Fibroblast of lung (primary cell): Measurements from ENCODE around the gene SKIC3. TPM values are rescaled to one million over a fixed set of nuclear protein-coding genes. Genes with fewer than 3 reads are reported as not detected.
A peak's percentile ranks its signal among the peaks of the same experiment; 100 is the strongest.

ENCODE experiments used
- DNase-seq, 2 donors: peaks; one replicate each; pipeline versions ENCODE4 v3.0.0 to v3.0.0-alpha.2; 2010; ENCODE audit warnings: low read depth in 2 of 2
- H2AFZ ChIP-seq: 2 replicates; pipeline ENCODE4 v1.5.1; 2012; ENCODE audit warnings: low read length, control low read depth, inconsistent platforms
- H3K27ac ChIP-seq: 2 replicates; pipeline ENCODE4 v1.5.1; 2011; ENCODE audit warnings: low read length, control low read depth; ENCODE audit not compliant: insufficient read depth
- H3K27me3 ChIP-seq: 2 replicates; pipeline ENCODE4 v1.5.1; 2011; ENCODE audit warnings: mild to moderate bottlenecking, low read length; ENCODE audit not compliant: control insufficient read depth, insufficient read depth
- H3K36me3 ChIP-seq: 2 replicates; pipeline ENCODE4 v1.5.1; 2011; ENCODE audit warnings: low read length; ENCODE audit not compliant: control insufficient read depth, insufficient read depth
- H3K4me1 ChIP-seq: 2 replicates; pipeline ENCODE4 v1.5.1; 2011; ENCODE audit warnings: low read length; ENCODE audit not compliant: control insufficient read depth, insufficient read depth; ENCODE audit errors: extremely low read depth
- H3K4me2 ChIP-seq: 2 replicates; pipeline ENCODE4 v1.5.1; 2011; ENCODE audit warnings: low read length, control low read depth; ENCODE audit not compliant: insufficient read depth; ENCODE audit errors: extremely low read depth
- H3K4me3 ChIP-seq, 4 experiments: fragments of 200-600 bp in 1 of 4; sonication (generic) in 1 of 4; replicated peaks in 1 of 4; 2 replicates each; pipeline ENCODE4 v1.5.1; 2011 to 2016; ENCODE audit warnings: low read length in 4 of 4, low read depth in 3 of 4, mild to moderate bottlenecking in 3 of 4, control low read depth in 2 of 4, inconsistent platforms in 1 of 4, mixed read lengths in 1 of 4; ENCODE audit not compliant: insufficient read depth in 1 of 4; ENCODE audit errors: control extremely low read depth in 1 of 4
- H3K79me2 ChIP-seq: 2 replicates; pipeline ENCODE4 v1.5.1; 2012; ENCODE audit warnings: mild to moderate bottlenecking, low read length, inconsistent platforms; ENCODE audit not compliant: control insufficient read depth, insufficient read depth
- H3K9ac ChIP-seq: 2 replicates; pipeline ENCODE4 v1.5.1; 2011; ENCODE audit warnings: mild to moderate bottlenecking, low read length, control low read depth; ENCODE audit not compliant: insufficient read depth
- H3K9me3 ChIP-seq: 2 replicates; pipeline ENCODE4 v1.5.1; 2012; ENCODE audit warnings: low read depth, low read length; ENCODE audit not compliant: control insufficient read depth, insufficient read depth
- H4K20me1 ChIP-seq: 2 replicates; pipeline ENCODE4 v1.5.1; 2011; ENCODE audit warnings: low read length; ENCODE audit not compliant: control insufficient read depth, insufficient read depth; ENCODE audit errors: extremely low read depth
- EZH2 ChIP-seq: IDR thresholded peaks from 2 replicates; pipeline ENCODE4 v1.5.1; 2012; ENCODE audit warnings: low read length, control low read depth, mild to moderate bottlenecking; ENCODE audit errors: missing control alignments
- polyA plus RNA-seq, 2 donors: library from polyadenylated mRNA; depleted of rRNA in 1 of 2; stranded (reverse) in 1 of 2; unstranded in 1 of 2; fragments of >200 nt; gene quantifications; 2 replicates each; pipeline ENCODE4 v1.2.1, GENCODE V29; 2011 to 2012; ENCODE audit warnings: missing spikeins in 1 of 2
- total RNA-seq: library from RNA; depleted of rRNA; stranded (reverse); fragments of >200 nt; gene quantifications from 2 replicates; pipeline ENCODE4 v1.2.1, GENCODE V29; 2014
- TF ChIP-seq, protein P1 (sequence below), 2 donors: IDR thresholded peaks in 1 of 2; conservative IDR thresholded peaks in 1 of 2; 1 replicate in 1 of 2; 2 replicates in 1 of 2; pipeline ENCODE4 v1.5.1; 2011 to 2012; ENCODE audit warnings: low read length in 2 of 2, control low read depth in 1 of 2, inconsistent platforms in 1 of 2, low read depth in 1 of 2, mild to moderate bottlenecking in 1 of 2

SKIC3 gene
- total and polyA plus RNA-seq, 2 donors (not counting 1 experiment from before 2014, with no cell fraction given), result 105 to 152 TPM

DNA sequence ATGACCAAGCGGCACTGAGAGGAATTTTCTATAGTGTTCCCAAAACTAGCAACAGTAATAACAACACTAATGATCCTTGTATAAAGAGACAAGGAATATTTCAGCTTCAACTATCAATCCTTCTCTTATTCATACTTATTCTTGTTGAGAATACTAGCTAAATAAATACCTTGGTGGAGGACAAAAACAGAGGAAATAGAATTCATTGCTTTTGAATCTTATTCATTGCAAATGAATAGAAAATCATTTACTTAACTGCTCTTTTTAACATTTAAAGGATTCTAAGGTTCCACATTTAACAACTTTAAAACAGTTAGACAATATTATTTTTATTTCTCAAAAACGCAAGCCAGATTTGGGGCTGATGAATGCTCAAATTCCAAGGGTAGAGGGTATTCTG, 22.4 kb downstream of the SKIC3 start:
- TF ChIP-seq EZH2, result no peak
- TF ChIP-seq, protein P1, sequence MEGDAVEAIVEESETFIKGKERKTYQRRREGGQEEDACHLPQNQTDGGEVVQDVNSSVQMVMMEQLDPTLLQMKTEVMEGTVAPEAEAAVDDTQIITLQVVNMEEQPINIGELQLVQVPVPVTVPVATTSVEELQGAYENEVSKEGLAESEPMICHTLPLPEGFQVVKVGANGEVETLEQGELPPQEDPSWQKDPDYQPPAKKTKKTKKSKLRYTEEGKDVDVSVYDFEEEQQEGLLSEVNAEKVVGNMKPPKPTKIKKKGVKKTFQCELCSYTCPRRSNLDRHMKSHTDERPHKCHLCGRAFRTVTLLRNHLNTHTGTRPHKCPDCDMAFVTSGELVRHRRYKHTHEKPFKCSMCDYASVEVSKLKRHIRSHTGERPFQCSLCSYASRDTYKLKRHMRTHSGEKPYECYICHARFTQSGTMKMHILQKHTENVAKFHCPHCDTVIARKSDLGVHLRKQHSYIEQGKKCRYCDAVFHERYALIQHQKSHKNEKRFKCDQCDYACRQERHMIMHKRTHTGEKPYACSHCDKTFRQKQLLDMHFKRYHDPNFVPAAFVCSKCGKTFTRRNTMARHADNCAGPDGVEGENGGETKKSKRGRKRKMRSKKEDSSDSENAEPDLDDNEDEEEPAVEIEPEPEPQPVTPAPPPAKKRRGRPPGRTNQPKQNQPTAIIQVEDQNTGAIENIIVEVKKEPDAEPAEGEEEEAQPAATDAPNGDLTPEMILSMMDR (conservative IDR thresholded peaks at IDR 0.05 in 1 of 2, IDR thresholded peaks at IDR 0.05 in 1 of 2; ENCODE audit: low read depth in 1 of 2, low read length in 2 of 2), result no peak
- no peaks in the 10 kb centered on the region for H3K9me3 ChIP-seq
- peaks cover 3% of the 10 kb centered on the region for H3K79me2 ChIP-seq
- no peaks in the 10 kb centered on the region for H4K20me1 ChIP-seq
- no peak overlapping the region for H3K27ac ChIP-seq
- no peak overlapping the region for H2AFZ ChIP-seq
- H3K4me2 ChIP-seq, result no peak overlapping the region
- no peak overlapping the region for H3K9ac ChIP-seq
- H3K36me3 ChIP-seq, result peaks cover 8% of the 10 kb centered on the region
- H3K4me3 ChIP-seq, result no peak overlapping the region
- no peaks in the 10 kb centered on the region for H3K4me1 ChIP-seq
- DNase-seq, result no peak
- H3K27me3 ChIP-seq, result no peaks in the 10 kb centered on the region

DNA sequence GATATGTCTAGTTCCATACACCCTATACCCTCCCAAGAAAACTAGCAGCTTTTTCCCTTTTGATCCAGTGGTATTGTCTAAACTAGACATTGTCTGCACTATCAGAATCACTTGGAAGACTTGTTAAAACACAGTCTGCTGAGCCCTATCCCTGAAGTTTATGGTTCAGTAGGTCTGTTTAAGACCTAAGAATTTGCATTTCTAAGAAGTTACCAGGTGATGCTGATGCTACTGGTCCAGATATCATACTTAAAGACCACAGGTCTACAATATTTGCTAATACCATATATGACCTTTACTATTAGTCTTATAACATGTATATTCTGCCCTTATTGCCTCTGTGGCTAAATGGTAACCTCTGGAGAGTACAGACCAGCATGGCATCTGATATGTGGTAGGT, 23.3 kb downstream of the SKIC3 start:
- Histone ChIP-seq H3K4me2 (no peak overlapping the region), H3K4me3 (no peak overlapping the region), H4K20me1 (no peaks in the 10 kb centered on the region), H3K4me1 (no peaks in the 10 kb centered on the region), H3K9me3 (no peaks in the 10 kb centered on the region), H3K79me2 (peaks cover 3% of the 10 kb centered on the region), H3K27me3 (no peaks in the 10 kb centered on the region), H3K36me3 (peaks cover 7% of the 10 kb centered on the region), H3K9ac (no peak overlapping the region), H3K27ac (no peak overlapping the region), H2AFZ (no peak overlapping the region)
- no peak for TF ChIP-seq EZH2
- TF ChIP-seq, protein P1 (conservative IDR thresholded peaks at IDR 0.05 in 1 of 2, IDR thresholded peaks at IDR 0.05 in 1 of 2; ENCODE audit: low read depth in 1 of 2, low read length in 2 of 2), result no peak
- DNase-seq, result no peak

- Histone ChIP-seq H3K9ac (no peak overlapping the region), H3K4me2 (no peak overlapping the region), H3K4me1 (no peaks in the 10 kb centered on the region), H3K27ac (no peak overlapping the region), H3K4me3 (no peak overlapping the region), H3K9me3 (no peaks in the 10 kb centered on the region), H3K36me3 (peaks cover 7% of the 10 kb centered on the region), H3K27me3 (no peaks in the 10 kb centered on the region), H2AFZ (no peak overlapping the region), H3K79me2 (no peaks in the 10 kb centered on the region), H4K20me1 (no peaks in the 10 kb centered on the region)
- TF ChIP-seq EZH2, result no peak
- TF ChIP-seq, protein P1 (conservative IDR thresholded peaks at IDR 0.05 in 1 of 2, IDR thresholded peaks at IDR 0.05 in 1 of 2; ENCODE audit: low read depth in 1 of 2, low read length in 2 of 2), result no peak
- peak; percentile 61 to 91 for DNase-seq
Observed at GRCh38 chr5:95530416-95530815, 24.4 kb downstream of the SKIC3 start.
